OCI-LY1 (cell line): Measurements from ENCODE around the gene MTX1.

Experiments
- H2AFZ ChIP-seq: fragments of 200-600 bp; sonication (generic), shearing (Covaris generic); 2 replicates; pipeline ENCODE4 v1.6.0; 2014; ENCODE audit warnings: antibody characterized with exemption, mild to moderate bottlenecking, low read length
- H3F3A ChIP-seq: fragments of 200-600 bp; sonication (generic), shearing (Covaris generic); 2 replicates; pipeline ENCODE4 v1.6.0; 2014; ENCODE audit warnings: mild to moderate bottlenecking, antibody characterized with exemption, low read length, moderate library complexity; ENCODE audit not compliant: insufficient read depth
- H3K27ac ChIP-seq: fragments of 200-600 bp; sonication (generic); 2 replicates; pipeline ENCODE4 v1.5.1; 2014; ENCODE audit warnings: low read length, mixed run types, mild to moderate bottlenecking, low read depth; ENCODE audit not compliant: poor library complexity, severe bottlenecking
- H3K27me3 ChIP-seq: fragments of 200-600 bp; sonication (generic); 2 replicates; pipeline ENCODE4 v1.6.0; 2014; ENCODE audit warnings: antibody characterized with exemption, mild to moderate bottlenecking, low read length, moderate library complexity; ENCODE audit not compliant: insufficient read depth
- H3K36me3 ChIP-seq: fragments of 200-600 bp; sonication (generic); 2 replicates; pipeline ENCODE4 v1.6.1; 2014; ENCODE audit warnings: mild to moderate bottlenecking, antibody characterized with exemption, low read length, moderate library complexity, mixed read lengths; ENCODE audit not compliant: insufficient read depth
- H3K4me1 ChIP-seq: fragments of 200-600 bp; sonication (generic); 2 replicates; pipeline ENCODE4 v1.5.1; 2014; ENCODE audit warnings: mild to moderate bottlenecking, low read length, moderate library complexity; ENCODE audit not compliant: insufficient read depth, severe bottlenecking
- H3K4me2 ChIP-seq: fragments of 200-600 bp; sonication (generic), shearing (Covaris generic); 2 replicates; pipeline ENCODE4 v1.6.1; 2014; ENCODE audit warnings: low read length
- H3K4me3 ChIP-seq: fragments of 200-600 bp; sonication (generic); 2 replicates; pipeline ENCODE4 v1.5.1; 2014; ENCODE audit warnings: low read length, low read depth, mild to moderate bottlenecking, mixed read lengths; ENCODE audit not compliant: poor library complexity, severe bottlenecking
- H3K79me2 ChIP-seq: fragments of 200-600 bp; shearing (Covaris generic); 2 replicates; pipeline ENCODE4 v1.6.1; 2016; ENCODE audit warnings: mixed run types, low read length, mixed read lengths; ENCODE audit not compliant: insufficient read depth
- H3K9ac ChIP-seq: fragments of 200-600 bp; sonication (generic), shearing (Covaris generic); 2 replicates; pipeline ENCODE4 v1.6.1; 2014; ENCODE audit warnings: mild to moderate bottlenecking, low read length, mixed read lengths
- H3K9me2 ChIP-seq: fragments of 200-600 bp; sonication (generic), shearing (Covaris generic); 2 replicates; pipeline ENCODE4 v1.6.1; 2014; ENCODE audit warnings: low read depth, mild to moderate bottlenecking, low read length, mixed read lengths
- H3K9me3 ChIP-seq: fragments of 200-600 bp; shearing (Covaris generic); 2 replicates; pipeline ENCODE4 v1.6.1; 2014; ENCODE audit warnings: low read length, mixed read lengths
- H4K20me1 ChIP-seq: fragments of 200-600 bp; sonication (generic), shearing (Covaris generic); 2 replicates; pipeline ENCODE4 v1.6.0; 2016; ENCODE audit warnings: mild to moderate bottlenecking, low read length; ENCODE audit not compliant: insufficient read depth
- EZH2 ChIP-seq: fragments of 200-600 bp; sonication (generic), shearing (Covaris generic); IDR thresholded peaks from 2 replicates; pipeline ENCODE4 v1.8.0; 2017; ENCODE audit warnings: borderline replicate concordance, mixed run types, mild to moderate bottlenecking, antibody characterized with exemption, low read length, moderate library complexity, mixed read lengths
- TF ChIP-seq, protein P1 (sequence below): fragments of 200-600 bp; sonication (generic), shearing (Covaris generic); IDR thresholded peaks from 2 replicates; pipeline ENCODE4 v1.5.1; 2017; ENCODE audit warnings: mild to moderate bottlenecking, antibody characterized with exemption, low read length, moderate library complexity, mixed read lengths

MTX1 gene

GRCh38 chr1:155254714-155255242 is 46.3 kb downstream of the MTX1 start:
- Histone ChIP-seq H3K9ac (peak overlapping the region; percentile 68), H3K9me3 (no peaks in the 10 kb centered on the region), H3K4me2 (peak overlapping the region; percentile 86), H3K79me2 (no peaks in the 10 kb centered on the region), H3K36me3 (peaks cover 17% of the 10 kb centered on the region; the same call in 1 of the 2 replicates), H3K4me1 (peaks cover 38% of the 10 kb centered on the region), H4K20me1 (no peaks in the 10 kb centered on the region), H3K9me2 (no peaks in the 10 kb centered on the region), H3K27me3 (no peaks in the 10 kb centered on the region), H3K27ac (peak overlapping the region; percentile 55), H3K4me3 (peak overlapping the region; percentile 72), H3F3A (no peaks in the 10 kb centered on the region), H2AFZ (no peak overlapping the region)
- no peak for TF ChIP-seq EZH2
- TF ChIP-seq, protein P1, sequence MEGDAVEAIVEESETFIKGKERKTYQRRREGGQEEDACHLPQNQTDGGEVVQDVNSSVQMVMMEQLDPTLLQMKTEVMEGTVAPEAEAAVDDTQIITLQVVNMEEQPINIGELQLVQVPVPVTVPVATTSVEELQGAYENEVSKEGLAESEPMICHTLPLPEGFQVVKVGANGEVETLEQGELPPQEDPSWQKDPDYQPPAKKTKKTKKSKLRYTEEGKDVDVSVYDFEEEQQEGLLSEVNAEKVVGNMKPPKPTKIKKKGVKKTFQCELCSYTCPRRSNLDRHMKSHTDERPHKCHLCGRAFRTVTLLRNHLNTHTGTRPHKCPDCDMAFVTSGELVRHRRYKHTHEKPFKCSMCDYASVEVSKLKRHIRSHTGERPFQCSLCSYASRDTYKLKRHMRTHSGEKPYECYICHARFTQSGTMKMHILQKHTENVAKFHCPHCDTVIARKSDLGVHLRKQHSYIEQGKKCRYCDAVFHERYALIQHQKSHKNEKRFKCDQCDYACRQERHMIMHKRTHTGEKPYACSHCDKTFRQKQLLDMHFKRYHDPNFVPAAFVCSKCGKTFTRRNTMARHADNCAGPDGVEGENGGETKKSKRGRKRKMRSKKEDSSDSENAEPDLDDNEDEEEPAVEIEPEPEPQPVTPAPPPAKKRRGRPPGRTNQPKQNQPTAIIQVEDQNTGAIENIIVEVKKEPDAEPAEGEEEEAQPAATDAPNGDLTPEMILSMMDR, result no peak

- Histone ChIP-seq H3K9ac (peak within 1 kb of the TSS; percentile 68), H3K36me3 (peaks cover 21% of the 10 kb centered on the region; the same call in 1 of the 2 replicates), H3K79me2 (no peaks in the 10 kb centered on the region), H3F3A (no peaks in the 10 kb centered on the region), H3K9me3 (no peaks in the 10 kb centered on the region), H3K4me3 (peak within 1 kb of the TSS; percentile 72), H3K4me2 (peak within 1 kb of the TSS; percentile 86), H3K9me2 (no peaks in the 10 kb centered on the region), H3K27ac (peak within 1 kb of the TSS; percentile 57), H3K27me3 (no peaks in the 10 kb centered on the region), H2AFZ (no peak within 1 kb of the TSS), H4K20me1 (no peaks in the 10 kb centered on the region), H3K4me1 (peaks cover 34% of the 10 kb centered on the region)
- TF ChIP-seq EZH2, result no peak
- TF ChIP-seq, protein P1, result no peak
Measured at GRCh38 chr1:155255243-155256007, 46.9 kb downstream of the MTX1 start, which contains the start of gene ENTREP3. ENTREP3 (minus strand) TSS chr1:155255483; CDS start chr1:155254877, 606 bp downstream.

DNA sequence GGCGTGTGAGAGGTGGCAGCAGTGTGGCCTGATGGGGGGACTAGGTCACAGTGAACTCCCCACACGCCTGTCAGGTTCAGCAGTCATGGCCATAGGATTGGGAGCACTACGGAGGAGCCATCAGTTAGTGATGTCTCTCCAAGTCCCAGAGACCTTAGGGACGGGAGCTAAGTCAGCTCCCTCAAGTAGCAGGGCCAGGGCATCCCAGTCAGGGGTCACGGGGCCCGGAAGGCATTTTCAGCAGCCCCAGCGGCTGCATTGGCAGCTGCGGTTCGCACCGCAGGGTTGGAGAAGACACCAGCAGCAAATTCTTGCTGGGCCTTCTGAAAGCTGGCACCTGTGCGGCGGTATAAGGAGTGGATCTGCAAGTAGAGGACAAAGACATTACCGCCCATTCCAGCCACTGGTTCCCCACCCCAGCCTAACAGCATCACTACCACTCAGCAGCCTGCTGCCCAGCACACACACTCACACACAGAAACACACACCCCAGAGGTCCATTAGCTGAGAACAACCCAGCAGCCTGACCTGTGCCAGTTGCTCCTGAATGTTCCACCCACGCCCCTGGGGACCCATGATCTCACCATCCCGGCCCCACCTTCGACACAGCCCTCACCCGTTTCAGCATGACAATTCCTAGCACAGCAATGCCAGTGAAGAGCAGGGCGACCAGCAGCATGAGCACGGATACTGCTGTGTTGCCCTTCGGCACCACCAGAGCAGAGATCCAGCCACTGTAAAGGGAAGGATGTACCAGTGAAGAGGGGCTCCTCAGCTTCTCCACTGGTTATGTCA is 47.8 kb downstream of the MTX1 start:
- Histone ChIP-seq H3K9me3 (no peaks in the 10 kb centered on the region), H2AFZ (no peak overlapping the region), H3K9me2 (no peaks in the 10 kb centered on the region), H3K9ac (peak overlapping the region; percentile 68; the same call in 1 of the 2 replicates), H3K4me3 (peak overlapping the region; percentile 72), H3K79me2 (peaks cover 5% of the 10 kb centered on the region; the same call in 1 of the 2 replicates), H4K20me1 (no peaks in the 10 kb centered on the region), H3K4me2 (peak overlapping the region; percentile 86), H3K36me3 (peaks cover 21% of the 10 kb centered on the region; the same call in 1 of the 2 replicates), H3F3A (no peaks in the 10 kb centered on the region), H3K4me1 (peaks cover 36% of the 10 kb centered on the region), H3K27ac (peak overlapping the region; percentile 57), H3K27me3 (no peaks in the 10 kb centered on the region)
- TF ChIP-seq, protein P1, result no peak
- no peak for TF ChIP-seq EZH2
